T-helper 17 cell (primary cell): Measurements from ENCODE around the gene SLC7A8. TPM values are rescaled to one million over a fixed set of nuclear protein-coding genes. Genes with fewer than 3 reads are reported as not detected.

Source experiments
- ATAC-seq: fragments of 150-1000 bp; cut with Tn5 transposase; 2 replicates; pipeline ENCODE4 v1.10.0; 2021; ENCODE audit warnings: mild to moderate bottlenecking, moderate library complexity
- DNase-seq, 3 donors: peaks; one replicate each; pipeline versions ENCODE4 v3.0.0 to v3.0.0-alpha.2; 2020 to 2021
- H3K9me3 ChIP-seq: one replicate; pipeline ENCODE4 v1.7.0; 2013; ENCODE audit warnings: low read length, mild to moderate bottlenecking; ENCODE audit not compliant: control insufficient read depth, poor library complexity, severe bottlenecking
- H3K27ac Mint-ChIP-seq: one replicate; pipeline ENCODE4 v1.8.0; 2022; ENCODE audit warnings: mild to moderate bottlenecking, moderate library complexity, mixed read lengths
- H3K27me3 Mint-ChIP-seq: one replicate; pipeline ENCODE4 v1.8.0; 2022; ENCODE audit warnings: mixed read lengths
- H3K36me3 Mint-ChIP-seq: one replicate; pipeline ENCODE4 v1.8.0; 2022; ENCODE audit warnings: low read depth, mixed read lengths
- H3K4me1 Mint-ChIP-seq: one replicate; pipeline ENCODE4 v1.8.0; 2022; ENCODE audit warnings: mild to moderate bottlenecking, mixed read lengths
- H3K4me3 Mint-ChIP-seq: one replicate; pipeline ENCODE4 v1.8.0; 2022; ENCODE audit warnings: mild to moderate bottlenecking, moderate library complexity, mixed read lengths
- total RNA-seq, 4 donors: library from RNA in 2 of 4; stranded (reverse) in 2 of 4; gene quantifications; one replicate each; pipeline ENCODE4 v1.2.3 and lab custom pipeline; 2022 to 2026

Gene SLC7A8
- total RNA-seq, 2 donors from 2014 or later: 2.0 to 2.5 TPM

GRCh38 chr14:23162800-23163199 lies 20.7 kb downstream of the SLC7A8 start:
- ATAC-seq (no peak), DNase-seq (no peak)
- Mint-ChIP-seq H3K36me3 (peaks cover 3% of the 10 kb centered on the region), H3K4me1 (peaks cover 10% of the 10 kb centered on the region), H3K27me3 (peaks cover 39% of the 10 kb centered on the region), H3K27ac (no peak overlapping the region), H3K4me3 (peak overlapping the region; percentile 49)
- no peaks in the 10 kb centered on the region for H3K9me3 ChIP-seq

GRCh38 chr14:23162005-23162404 lies 21.5 kb downstream of the SLC7A8 start:
- Mint-ChIP-seq H3K27me3 (peaks cover 36% of the 10 kb centered on the region), H3K36me3 (peaks cover 6% of the 10 kb centered on the region), H3K4me3 (no peak overlapping the region), H3K27ac (no peak overlapping the region), H3K4me1 (peaks cover 10% of the 10 kb centered on the region)
- DNase-seq (no peak), ATAC-seq (no peak)
- H3K9me3 ChIP-seq: no peaks in the 10 kb centered on the region

GRCh38 chr14:23160924-23161522 lies 22.4 kb downstream of the SLC7A8 start:
- H3K9me3 ChIP-seq: no peaks in the 10 kb centered on the region
- Mint-ChIP-seq H3K27ac (no peak overlapping the region), H3K4me1 (peaks cover 10% of the 10 kb centered on the region), H3K4me3 (peak overlapping the region; percentile 54), H3K36me3 (peaks cover 6% of the 10 kb centered on the region), H3K27me3 (peaks cover 38% of the 10 kb centered on the region)
- DNase-seq: no peak
- ATAC-seq: peak; percentile 40

- no peak overlapping the region for H3K27ac Mint-ChIP-seq
- no peak overlapping the region for H3K4me3 Mint-ChIP-seq
These were observed 23.9 kb downstream of the SLC7A8 start for GRCh38 chr14:23159532-23159931.

DNA sequence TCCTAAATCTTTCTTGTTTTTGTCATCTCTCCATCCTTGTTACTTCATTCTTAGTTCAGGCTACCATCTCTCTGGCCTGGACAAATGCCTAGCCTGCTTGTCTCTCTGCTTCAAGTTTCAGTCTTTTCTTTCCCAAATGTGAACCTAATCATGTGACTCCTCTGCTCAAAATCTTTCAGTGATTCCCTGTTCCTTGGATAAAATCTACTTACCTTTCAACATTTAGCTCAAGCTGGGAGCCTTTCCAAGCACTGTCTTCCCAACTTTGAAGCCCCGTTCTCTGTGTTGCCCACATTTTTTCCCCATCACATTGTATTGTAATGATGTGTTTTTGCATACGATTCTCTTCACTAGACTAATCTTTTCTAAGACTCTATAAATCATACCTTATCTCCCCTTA lies 24.7 kb downstream of the SLC7A8 start:
- no peaks in the 10 kb centered on the region for H3K9me3 ChIP-seq
- Mint-ChIP-seq H3K27ac (no peak overlapping the region), H3K4me1 (peaks cover 11% of the 10 kb centered on the region), H3K4me3 (no peak overlapping the region), H3K27me3 (peaks cover 27% of the 10 kb centered on the region), H3K36me3 (peaks cover 6% of the 10 kb centered on the region)
- DNase-seq (no peak), ATAC-seq (no peak)

More at GRCh38 chr14:23159532-23159931, 23.9 kb downstream of the SLC7A8 start:
- H3K4me1 Mint-ChIP-seq: peaks cover 10% of the 10 kb centered on the region
- H3K9me3 ChIP-seq: no peaks in the 10 kb centered on the region
- DNase-seq (no peak), ATAC-seq (no peak)
- peaks cover 6% of the 10 kb centered on the region for H3K36me3 Mint-ChIP-seq
- peaks cover 32% of the 10 kb centered on the region for H3K27me3 Mint-ChIP-seq

GRCh38 chr14:23154964-23155587 lies 28.4 kb downstream of the SLC7A8 start:
- DNase-seq (no peak), ATAC-seq (no peak)
- H3K27ac Mint-ChIP-seq: no peak overlapping the region

DNA sequence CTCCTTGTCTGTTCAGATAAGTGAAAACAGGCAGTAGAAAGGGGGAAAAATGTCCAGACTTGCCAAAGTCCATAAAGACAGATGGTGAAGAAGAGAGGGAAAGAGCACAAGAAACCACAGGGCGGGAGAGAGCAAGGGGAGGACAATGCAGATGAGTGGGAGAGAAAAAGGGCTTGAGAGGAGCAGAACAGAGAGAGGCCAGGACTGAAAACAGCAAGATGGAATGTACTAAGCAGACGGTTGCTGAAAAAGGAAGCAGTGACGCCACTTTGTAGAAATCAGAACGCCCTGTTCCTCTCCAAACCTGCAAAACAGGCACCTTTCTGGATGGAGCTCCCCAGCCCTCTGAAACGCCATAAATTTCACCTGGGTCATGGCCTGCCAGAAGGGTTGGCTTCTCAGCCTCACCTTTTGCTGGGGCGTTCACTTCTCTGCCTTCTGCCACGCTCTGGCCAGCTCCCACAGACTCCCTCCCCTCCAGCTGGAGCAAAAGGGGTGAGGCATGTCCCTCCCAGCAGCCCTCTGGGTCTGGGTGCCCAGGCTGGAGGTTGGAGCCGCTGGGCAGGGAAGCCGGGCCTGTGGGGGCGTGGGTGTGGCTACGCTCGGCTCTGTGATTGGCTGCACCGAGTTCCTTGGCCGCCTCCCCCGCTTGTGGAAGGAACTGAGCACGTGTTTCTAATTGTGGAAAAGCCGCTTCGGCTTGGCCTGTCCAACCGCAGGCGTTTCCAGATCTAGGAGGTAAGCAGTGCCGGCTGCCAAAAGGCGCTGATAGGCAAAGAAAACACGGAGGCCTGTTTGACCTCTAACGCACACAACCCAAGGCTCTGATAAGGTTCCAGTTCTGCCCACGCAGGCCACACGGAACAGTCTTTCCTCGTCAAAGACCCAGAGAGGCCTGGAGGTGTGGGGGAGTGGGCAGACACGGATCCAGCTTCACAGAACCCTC lies 29.3 kb downstream of the SLC7A8 start:
- Mint-ChIP-seq H3K27ac (no peak overlapping the region), H3K36me3 (peaks cover 5% of the 10 kb centered on the region), H3K27me3 (peaks cover 49% of the 10 kb centered on the region), H3K4me3 (no peak overlapping the region), H3K4me1 (peaks cover 3% of the 10 kb centered on the region)
- DNase-seq (no peak), ATAC-seq (no peak)
- no peaks in the 10 kb centered on the region for H3K9me3 ChIP-seq

More at GRCh38 chr14:23154964-23155587, 28.4 kb downstream of the SLC7A8 start:
- Mint-ChIP-seq H3K4me1 (peaks cover 6% of the 10 kb centered on the region), H3K4me3 (peak overlapping the region; percentile 28), H3K36me3 (peaks cover 7% of the 10 kb centered on the region), H3K27me3 (peaks cover 48% of the 10 kb centered on the region)
- H3K9me3 ChIP-seq: no peaks in the 10 kb centered on the region

GRCh38 chr14:23151342-23151741 lies 32.1 kb downstream of the SLC7A8 start:
- Mint-ChIP-seq H3K4me1 (peaks cover 3% of the 10 kb centered on the region), H3K36me3 (peaks cover 5% of the 10 kb centered on the region), H3K4me3 (no peak overlapping the region), H3K27me3 (peaks cover 52% of the 10 kb centered on the region), H3K27ac (no peak overlapping the region)
- H3K9me3 ChIP-seq: no peaks in the 10 kb centered on the region
- no peak for ATAC-seq
- no peak for DNase-seq

DNA sequence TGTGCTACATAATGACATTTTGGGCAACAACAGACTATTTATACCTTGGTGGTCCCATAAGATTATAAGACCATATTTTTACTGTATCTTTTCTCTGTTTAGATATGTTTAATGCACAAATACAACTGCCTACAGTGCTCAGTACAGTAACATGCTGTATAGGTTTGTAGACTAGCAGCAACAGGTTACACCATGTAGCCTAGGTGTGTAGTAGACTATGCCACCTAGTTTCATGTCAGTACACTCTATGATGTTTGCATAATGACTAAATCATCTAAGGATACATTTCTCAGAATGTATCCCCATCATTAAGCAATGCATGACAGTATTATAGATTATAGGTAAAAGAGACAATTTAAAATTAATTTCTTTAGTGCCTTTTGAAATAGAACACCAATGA lies 33.7 kb downstream of the SLC7A8 start:
- H3K27ac Mint-ChIP-seq: no peak overlapping the region
- H3K4me1 Mint-ChIP-seq: peaks cover 5% of the 10 kb centered on the region
- ATAC-seq (no peak), DNase-seq (no peak)
- no peak overlapping the region for H3K4me3 Mint-ChIP-seq
- no peaks in the 10 kb centered on the region for H3K9me3 ChIP-seq
- H3K27me3 Mint-ChIP-seq: peaks cover 55% of the 10 kb centered on the region
- peaks cover 5% of the 10 kb centered on the region for H3K36me3 Mint-ChIP-seq

GRCh38 chr14:23148591-23149249 lies 34.7 kb downstream of the SLC7A8 start:
- Mint-ChIP-seq H3K27ac (no peak overlapping the region), H3K27me3 (peaks cover 53% of the 10 kb centered on the region), H3K36me3 (peaks cover 5% of the 10 kb centered on the region), H3K4me3 (no peak overlapping the region), H3K4me1 (peaks cover 4% of the 10 kb centered on the region)
- no peak for DNase-seq
- no peaks in the 10 kb centered on the region for H3K9me3 ChIP-seq
- no peak for ATAC-seq

- peaks cover 5% of the 10 kb centered on the region for H3K36me3 Mint-ChIP-seq
- peaks cover 44% of the 10 kb centered on the region for H3K27me3 Mint-ChIP-seq
- H3K4me1 Mint-ChIP-seq: peaks cover 2% of the 10 kb centered on the region
- ATAC-seq (no peak), DNase-seq (no peak)
- H3K27ac Mint-ChIP-seq: peak overlapping the region; percentile 8
- H3K4me3 Mint-ChIP-seq: no peak overlapping the region
- H3K9me3 ChIP-seq: no peaks in the 10 kb centered on the region
These were observed 35.8 kb downstream of the SLC7A8 start for GRCh38 chr14:23147676-23148075.

GRCh38 chr14:23146980-23147379 lies 36.5 kb downstream of the SLC7A8 start:
- no peaks in the 10 kb centered on the region for H3K9me3 ChIP-seq
- Mint-ChIP-seq H3K4me3 (no peak overlapping the region), H3K27me3 (peaks cover 44% of the 10 kb centered on the region), H3K4me1 (peaks cover 2% of the 10 kb centered on the region), H3K36me3 (peaks cover 5% of the 10 kb centered on the region), H3K27ac (no peak overlapping the region)
- no peak for ATAC-seq
- DNase-seq: no peak
